HUES64 (cell line): ENCODE measurements around the gene CMSS1.

ENCODE experiments used
- H3K27ac ChIP-seq: 2 replicates; pipeline ENCODE4 v1.7.0; 2013; ENCODE audit warnings: low read depth, low read length, inconsistent platforms
- H3K27me3 ChIP-seq: 2 replicates; pipeline ENCODE4 v1.6.1; 2013; ENCODE audit warnings: mild to moderate bottlenecking, low read length; ENCODE audit not compliant: insufficient read depth
- H3K36me3 ChIP-seq: 2 replicates; pipeline ENCODE4 v1.6.1; 2013; ENCODE audit warnings: mild to moderate bottlenecking, low read length; ENCODE audit not compliant: insufficient read depth
- H3K4me1 ChIP-seq: 2 replicates; pipeline ENCODE4 v1.6.1; 2013; ENCODE audit warnings: mild to moderate bottlenecking, low read length, moderate library complexity; ENCODE audit not compliant: insufficient read depth
- H3K4me3 ChIP-seq: 2 replicates; pipeline ENCODE4 v1.5.1; 2013; ENCODE audit warnings: mild to moderate bottlenecking, low read length, moderate library complexity
- H3K9ac ChIP-seq: 2 replicates; pipeline ENCODE4 v1.6.1; 2013; ENCODE audit warnings: mild to moderate bottlenecking, low read depth, low read length
- H3K9me3 ChIP-seq: 2 replicates; pipeline ENCODE4 v1.6.1; 2013; ENCODE audit warnings: low read depth, low read length; ENCODE audit not compliant: insufficient read depth
- WGBS: fragments of 150-250, 120-280 bp; methylation state at CpG from one replicate; pipeline ENCODE4 v1.1.7; 2013; ENCODE audit warnings: missing lambda C conversion rate; 5-methylcytosine and 5-hydroxymethylcytosine counted together

The CMSS1 gene

DNA sequence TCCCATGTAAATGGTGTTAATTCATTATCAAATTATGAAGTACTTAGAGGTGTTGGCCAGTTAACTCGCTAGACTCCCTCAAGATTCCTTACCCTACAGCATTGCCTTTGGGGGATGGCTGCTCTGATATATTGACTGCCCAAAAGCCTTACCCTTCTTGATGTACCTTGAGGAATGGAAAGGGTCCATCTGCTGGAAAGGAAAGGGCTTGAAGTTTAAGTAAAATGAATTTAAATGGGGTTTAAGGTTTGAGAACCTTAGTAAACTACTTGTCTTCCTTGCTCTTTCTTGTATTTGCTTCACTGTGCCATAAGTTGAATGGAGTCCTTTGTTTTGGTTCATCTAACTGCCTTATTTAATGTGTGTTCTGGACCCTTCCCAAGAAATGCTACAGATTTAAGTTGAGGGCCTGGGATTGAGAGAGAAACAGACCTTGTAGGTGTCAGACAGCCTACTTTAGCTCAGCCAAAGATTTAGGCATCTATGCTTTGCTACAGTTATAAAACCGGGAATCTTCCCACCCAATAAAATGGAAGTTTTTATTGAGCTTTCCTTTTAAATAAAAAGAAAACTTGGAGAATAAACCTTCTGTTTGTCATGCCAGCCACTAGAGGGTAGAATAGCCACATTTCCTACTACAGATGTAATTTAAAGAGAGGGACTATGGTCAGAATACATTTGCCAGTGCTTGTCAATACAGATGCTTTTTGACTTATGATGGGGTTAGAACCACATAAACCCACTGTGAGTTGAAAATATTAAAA, 25.3 kb downstream of the CMSS1 start:
- H3K4me3 ChIP-seq, result no peak overlapping the region
- H3K9me3 ChIP-seq, result no peaks in the 10 kb centered on the region
- no peak overlapping the region for H3K9ac ChIP-seq
- 67% methylated on average over 1 of the region's 2 CpGs for WGBS
- no peak overlapping the region for H3K27ac ChIP-seq
- H3K27me3 ChIP-seq, result no peaks in the 10 kb centered on the region
- peaks cover 15% of the 10 kb centered on the region for H3K4me1 ChIP-seq
- H3K36me3 ChIP-seq, result no peaks in the 10 kb centered on the region

DNA sequence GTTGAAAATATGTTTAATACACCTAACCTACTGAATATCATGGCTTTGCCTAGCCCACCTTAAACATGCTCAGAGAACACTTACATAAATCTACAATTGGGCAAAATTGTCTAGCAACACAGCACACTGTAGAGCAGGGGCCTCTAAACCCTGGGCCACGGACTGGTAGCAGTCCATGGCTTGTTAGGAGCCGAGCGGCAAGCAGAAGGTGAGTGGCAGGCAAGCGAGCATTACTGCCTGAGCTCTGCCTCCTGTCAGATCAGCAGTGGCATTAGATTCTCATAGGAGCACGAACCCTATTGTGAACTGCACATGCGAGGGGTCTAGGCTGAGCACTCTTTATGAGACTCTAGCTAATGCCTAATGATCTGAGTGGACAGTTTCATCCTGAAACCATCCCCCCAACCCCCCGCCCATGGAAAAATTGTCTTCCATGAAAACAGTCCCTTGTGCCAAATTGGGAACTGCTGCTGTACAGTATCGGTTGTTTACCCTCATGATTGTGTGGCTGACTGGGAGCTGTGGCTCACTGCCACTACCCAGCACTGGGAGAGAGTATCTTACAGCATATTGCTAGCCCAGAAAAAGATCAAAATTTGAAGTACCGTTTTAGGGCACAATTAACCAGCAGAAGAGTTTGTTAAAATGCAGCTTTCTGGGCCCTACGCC, 26.1 kb downstream of the CMSS1 start:
- Histone ChIP-seq H3K9ac (no peak overlapping the region), H3K27me3 (no peaks in the 10 kb centered on the region), H3K4me1 (peaks cover 15% of the 10 kb centered on the region), H3K9me3 (no peaks in the 10 kb centered on the region), H3K4me3 (no peak overlapping the region), H3K36me3 (no peaks in the 10 kb centered on the region), H3K27ac (no peak overlapping the region)
- WGBS, result 83% methylated on average over 10 of the region's 10 CpGs

DNA sequence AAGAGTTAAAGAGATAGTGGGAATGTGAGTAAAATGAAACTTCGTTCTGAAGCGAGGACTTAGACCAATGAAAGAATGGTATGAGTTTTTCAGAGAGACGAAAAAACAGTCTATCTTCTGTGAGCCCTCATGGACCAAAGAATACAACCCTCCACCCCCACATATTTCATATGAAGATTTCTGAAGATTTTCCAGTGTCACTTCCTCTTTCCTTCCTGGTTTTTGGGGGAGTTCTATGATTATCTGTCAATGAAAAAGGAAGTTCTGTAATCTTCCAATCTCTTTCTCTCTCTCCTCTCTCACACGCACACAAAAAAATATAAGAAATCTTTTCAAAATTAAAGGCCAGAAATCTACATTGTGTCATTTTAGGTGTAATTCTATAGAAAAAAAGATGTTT, 27.7 kb downstream of the CMSS1 start:
- Histone ChIP-seq H3K36me3 (no peaks in the 10 kb centered on the region), H3K9me3 (no peaks in the 10 kb centered on the region), H3K4me3 (no peak overlapping the region), H3K27ac (no peak overlapping the region), H3K9ac (no peak overlapping the region), H3K4me1 (peaks cover 17% of the 10 kb centered on the region), H3K27me3 (no peaks in the 10 kb centered on the region)
- WGBS, result 90% methylated on average over 2 of the region's 4 CpGs

DNA sequence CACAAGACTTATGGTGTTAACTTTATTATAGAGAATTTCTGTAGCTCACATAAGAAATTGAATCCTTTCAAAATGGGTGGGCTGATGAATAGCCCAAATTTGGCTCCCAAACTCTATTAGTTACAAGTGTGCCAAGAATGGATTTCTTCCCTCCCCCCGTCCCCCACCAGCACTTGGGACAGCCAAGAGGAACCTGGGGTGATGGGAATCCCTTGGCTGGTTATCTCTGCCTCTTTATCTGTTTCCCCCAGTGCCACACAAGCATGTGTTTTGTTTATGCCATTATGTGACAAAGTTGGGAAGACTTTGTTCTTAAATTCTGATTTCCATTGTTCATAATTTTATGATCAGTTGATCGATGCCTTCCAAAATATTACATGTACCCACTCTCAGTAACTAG, 28.3 kb downstream of the CMSS1 start:
- H3K9ac ChIP-seq, result no peak overlapping the region
- H3K4me1 ChIP-seq, result peaks cover 21% of the 10 kb centered on the region
- no peaks in the 10 kb centered on the region for H3K27me3 ChIP-seq
- H3K36me3 ChIP-seq, result no peaks in the 10 kb centered on the region
- H3K4me3 ChIP-seq, result no peak overlapping the region
- H3K27ac ChIP-seq, result no peak overlapping the region
- 100% methylated on average over 2 of the region's 2 CpGs for WGBS
- H3K9me3 ChIP-seq, result no peaks in the 10 kb centered on the region

DNA sequence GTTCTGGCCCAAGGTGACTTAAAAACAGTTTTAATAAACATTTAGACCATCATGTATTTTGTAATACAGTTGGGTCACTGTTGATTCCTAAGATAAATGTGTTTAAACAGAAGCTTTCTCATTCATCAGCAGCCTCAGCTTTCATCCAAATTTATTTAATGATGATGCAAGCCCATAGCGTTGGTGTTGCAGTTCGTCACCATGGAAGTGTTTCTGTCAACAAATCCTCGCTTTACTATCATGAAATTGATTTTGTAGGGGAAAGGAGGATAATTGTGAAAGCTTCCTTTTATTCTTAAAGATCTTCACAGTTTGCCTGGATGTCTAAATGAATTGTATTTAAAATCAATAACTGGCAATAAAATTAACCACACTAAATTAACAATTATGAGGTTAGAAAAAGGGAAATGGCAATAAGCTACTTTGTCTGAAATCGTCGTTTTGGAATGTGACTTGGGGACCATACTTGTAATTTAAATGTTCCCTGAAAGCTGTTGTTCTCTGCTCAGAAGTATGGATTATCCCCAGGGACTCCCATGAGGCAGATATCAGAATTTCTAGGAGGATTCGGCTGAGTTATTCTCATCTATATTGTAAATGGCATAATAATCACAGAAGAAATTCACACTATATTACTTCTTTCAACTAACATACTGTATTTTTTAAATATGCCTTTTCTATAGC, 29.0 kb downstream of the CMSS1 start:
- 84% methylated on average over 5 of the region's 6 CpGs for WGBS
- no peaks in the 10 kb centered on the region for H3K36me3 ChIP-seq
- no peak overlapping the region for H3K27ac ChIP-seq
- no peaks in the 10 kb centered on the region for H3K27me3 ChIP-seq
- H3K4me3 ChIP-seq, result no peak overlapping the region
- H3K4me1 ChIP-seq, result peaks cover 21% of the 10 kb centered on the region
- H3K9me3 ChIP-seq, result no peaks in the 10 kb centered on the region
- H3K9ac ChIP-seq, result no peak overlapping the region

DNA sequence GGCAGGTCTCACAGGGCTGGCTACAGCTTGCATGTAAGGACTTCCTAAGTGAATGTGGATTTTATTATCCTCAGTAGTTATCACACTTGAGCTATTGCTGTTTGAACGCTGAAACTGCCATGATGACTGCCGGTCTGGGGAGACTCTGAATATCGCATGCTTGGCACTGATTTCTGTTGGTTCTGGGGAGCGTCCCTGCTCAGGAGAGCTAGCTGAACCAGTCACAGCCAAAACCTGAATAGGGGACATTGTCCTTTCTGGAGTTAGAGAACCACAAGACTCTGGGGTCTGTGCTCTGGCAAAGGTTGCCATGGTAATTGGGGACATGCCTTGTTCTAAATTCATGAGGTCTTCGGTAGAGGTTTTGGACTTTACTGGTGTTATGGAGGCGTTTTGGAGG, 30.8 kb downstream of the CMSS1 start:
- Histone ChIP-seq H3K4me3 (no peak overlapping the region), H3K27me3 (no peaks in the 10 kb centered on the region), H3K9ac (no peak overlapping the region), H3K27ac (no peak overlapping the region), H3K36me3 (no peaks in the 10 kb centered on the region), H3K9me3 (no peaks in the 10 kb centered on the region), H3K4me1 (peaks cover 28% of the 10 kb centered on the region)
- 95% methylated on average over 6 of the region's 6 CpGs for WGBS

DNA sequence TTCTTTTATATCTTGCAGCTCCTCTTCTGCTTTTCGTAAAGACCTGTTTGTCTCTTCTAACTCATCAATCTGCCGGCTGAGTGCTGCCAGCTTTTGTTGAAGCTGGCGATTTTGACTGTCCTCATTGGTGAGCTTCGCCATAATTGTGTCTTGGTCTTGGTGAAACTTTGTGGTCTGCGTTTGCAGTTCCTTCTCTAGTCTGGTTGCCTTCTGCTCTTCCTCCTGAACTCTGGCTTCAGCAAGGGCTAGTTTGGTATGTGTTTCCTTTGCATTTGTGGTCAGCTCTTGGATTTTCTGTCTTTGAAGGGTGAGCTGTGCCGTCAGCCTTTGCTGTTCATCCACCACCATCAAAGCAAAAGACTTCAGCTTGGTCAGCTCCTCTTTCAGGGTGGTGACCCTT, 32.9 kb downstream of the CMSS1 start:
- Histone ChIP-seq H3K27me3 (no peaks in the 10 kb centered on the region), H3K4me1 (peaks cover 32% of the 10 kb centered on the region), H3K36me3 (no peaks in the 10 kb centered on the region), H3K9ac (no peak overlapping the region), H3K4me3 (no peak overlapping the region), H3K27ac (no peak overlapping the region), H3K9me3 (no peaks in the 10 kb centered on the region)
- WGBS, result 89% methylated on average over 6 of the region's 6 CpGs

DNA sequence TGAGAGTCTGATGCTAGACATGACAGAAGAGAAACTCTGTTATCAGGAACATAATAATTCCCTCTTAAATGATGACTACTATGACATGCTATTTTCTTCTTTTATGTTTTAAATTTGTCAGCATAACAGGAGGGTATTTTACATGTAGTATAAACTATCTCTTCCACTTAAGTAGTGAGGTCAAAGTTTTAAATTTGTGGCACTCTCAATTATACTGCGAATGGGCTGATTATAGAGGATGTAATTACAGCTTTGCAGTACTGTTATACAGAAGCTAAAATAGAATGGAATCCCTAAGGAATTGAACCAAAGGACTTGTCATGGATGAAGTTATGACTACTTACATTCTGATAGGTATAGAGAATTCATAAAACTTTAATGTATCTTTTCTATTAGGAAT, 34.3 kb downstream of the CMSS1 start:
- Histone ChIP-seq H3K4me1 (peaks cover 35% of the 10 kb centered on the region), H3K9me3 (no peaks in the 10 kb centered on the region), H3K4me3 (no peak overlapping the region), H3K27me3 (no peaks in the 10 kb centered on the region), H3K36me3 (no peaks in the 10 kb centered on the region), H3K9ac (no peak overlapping the region), H3K27ac (no peak overlapping the region)
- WGBS, result 100% methylated on average over 1 of the region's 1 CpG

DNA sequence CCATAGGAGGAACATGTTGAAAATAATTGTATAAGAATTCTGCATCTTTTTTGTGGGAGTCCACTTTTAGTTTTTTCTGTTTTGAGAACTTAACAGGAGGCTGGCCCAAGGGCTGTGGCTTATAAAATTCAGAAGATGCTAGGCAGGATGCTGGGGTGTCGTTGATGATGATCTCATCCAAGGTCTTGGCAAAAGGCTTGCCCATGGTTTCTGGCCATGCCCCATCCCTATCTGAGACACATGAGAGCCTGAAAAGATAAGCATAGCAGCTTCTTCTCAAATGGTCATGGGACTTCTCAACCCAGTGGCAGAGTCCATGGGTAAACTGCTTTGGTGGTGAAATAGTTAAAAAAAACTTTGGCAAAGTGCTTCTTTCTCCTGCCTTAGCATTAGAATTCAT, 35.2 kb downstream of the CMSS1 start:
- WGBS, result 93% methylated on average over 1 of the region's 1 CpG

DNA sequence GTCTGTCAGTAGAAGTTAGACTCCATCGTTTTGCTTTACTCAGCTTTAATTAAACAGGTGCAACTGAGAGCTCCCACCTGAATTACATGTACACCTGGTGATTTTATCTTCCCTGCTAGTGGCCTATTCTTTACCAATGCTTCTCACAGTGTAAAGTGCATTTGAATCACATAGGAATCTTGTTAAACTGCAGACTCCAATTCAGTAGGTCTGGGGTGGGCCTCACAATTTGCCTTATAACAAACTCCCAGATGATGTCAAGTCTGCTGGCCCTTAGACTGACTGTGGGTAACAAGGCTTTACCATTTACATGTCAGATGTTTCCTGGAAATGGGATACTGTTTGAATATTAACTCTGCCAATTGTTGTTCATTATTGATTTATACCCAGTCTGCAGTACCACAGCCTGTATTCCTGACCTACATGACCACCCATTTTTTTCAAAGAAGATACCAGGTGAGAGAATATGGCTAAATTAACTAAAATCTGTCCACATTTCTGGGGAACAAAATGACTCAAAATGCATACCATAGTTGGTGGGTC, 37.2 kb downstream of the CMSS1 start:
- Histone ChIP-seq H3K9me3 (no peaks in the 10 kb centered on the region), H3K36me3 (no peaks in the 10 kb centered on the region), H3K4me3 (no peak overlapping the region), H3K9ac (no peak overlapping the region), H3K4me1 (peaks cover 35% of the 10 kb centered on the region), H3K27me3 (no peaks in the 10 kb centered on the region), H3K27ac (no peak overlapping the region)
- WGBS, result 88% methylated on average over 1 of the region's 1 CpG

More for the DNA sequence above, 35.2 kb downstream of the CMSS1 start:
- H3K36me3 ChIP-seq, result no peaks in the 10 kb centered on the region
- no peak overlapping the region for H3K27ac ChIP-seq
- no peak overlapping the region for H3K9ac ChIP-seq
- no peaks in the 10 kb centered on the region for H3K9me3 ChIP-seq
- H3K4me1 ChIP-seq, result peaks cover 35% of the 10 kb centered on the region
- H3K27me3 ChIP-seq, result no peaks in the 10 kb centered on the region
- no peak overlapping the region for H3K4me3 ChIP-seq

DNA sequence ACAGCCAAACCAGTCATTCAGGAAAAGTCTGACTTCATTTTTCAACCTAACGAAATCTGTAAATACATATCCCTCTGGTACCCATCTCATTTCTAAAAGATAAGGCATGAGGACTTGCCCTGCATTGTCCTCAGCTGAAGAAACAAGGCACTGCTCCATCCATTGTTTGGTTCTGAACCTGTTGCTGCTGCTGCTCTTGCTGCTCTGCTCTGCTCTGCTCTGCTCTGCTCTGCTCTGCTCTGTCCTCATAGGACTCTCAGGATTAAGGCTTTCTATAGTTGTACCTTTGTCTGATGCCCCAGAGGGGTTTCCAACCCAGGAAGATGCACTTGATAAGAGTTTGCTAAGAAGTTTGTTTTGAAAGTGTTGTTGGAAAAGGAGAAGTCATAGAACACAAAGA, 38.2 kb downstream of the CMSS1 start:
- 93% methylated on average over 1 of the region's 1 CpG for WGBS
- Histone ChIP-seq H3K9ac (no peak overlapping the region), H3K36me3 (no peaks in the 10 kb centered on the region), H3K27me3 (no peaks in the 10 kb centered on the region), H3K4me1 (peaks cover 29% of the 10 kb centered on the region), H3K27ac (no peak overlapping the region), H3K9me3 (no peaks in the 10 kb centered on the region), H3K4me3 (no peak overlapping the region)
